OCI-LY7 (cell line): ENCODE data around the gene MLPH.

Experiments used
- CTCF ChIP-seq: fragments of 200-600 bp; sonication (generic); conservative IDR thresholded peaks from 2 replicates; pipeline ENCODE4 v1.5.1; 2014; ENCODE audit warnings: mild to moderate bottlenecking, antibody characterized with exemption, low read length, moderate library complexity, mixed read lengths
- EZH2phosphoT487 ChIP-seq: fragments of 200-600 bp; sonication (generic); IDR thresholded peaks from 2 replicates; pipeline ENCODE4 v1.6.1; 2018; ENCODE audit warnings: low read depth, borderline replicate concordance, mild to moderate bottlenecking, mixed run types, antibody characterized with exemption, low read length, moderate library complexity, mixed read lengths

DNA sequence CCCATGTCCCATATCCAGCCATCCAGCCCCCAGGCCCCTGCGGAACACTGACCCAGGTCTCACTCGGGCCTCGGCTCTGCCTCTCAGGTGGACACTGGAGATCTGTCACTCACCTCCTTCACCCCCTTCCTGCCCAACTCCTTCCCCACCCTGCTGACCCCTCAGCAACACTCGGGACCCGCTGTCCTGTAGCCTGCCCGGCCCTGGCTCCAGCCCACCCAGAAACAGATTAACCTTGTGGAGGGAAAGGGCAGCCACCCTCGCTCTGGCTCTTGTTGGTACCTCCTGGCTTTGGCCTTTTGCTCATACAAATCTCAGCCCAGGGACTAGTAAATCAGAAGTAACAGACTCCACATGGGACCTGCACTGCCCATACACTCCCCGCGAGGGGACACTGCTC, 49.6 kb downstream of the MLPH start:
- no peak for TF ChIP-seq CTCF
- TF ChIP-seq EZH2phosphoT487: no peak
